Naive thymus-derived CD4-positive, alpha-beta T cell (primary cell): Measurements from ENCODE around the gene KDR. TPM values are rescaled to one million over a fixed set of nuclear protein-coding genes. Genes with fewer than 3 reads are reported as not detected.

Experiments used
- ATAC-seq: fragments of 150-1000 bp; cut with Tn5 transposase; 2 replicates; pipeline ENCODE4 v1.10.0; 2021; ENCODE audit warnings: mild to moderate bottlenecking, moderate library complexity
- CTCF ChIA-PET: fragments of 350-600 bp; sonication (Branson Sonifier 250); formaldehyde crosslinking; loops from one replicate; lab custom pipeline; 2021; ENCODE audit warnings: antibody characterized with exemption; lab: Charles Lee
- POLR2A ChIA-PET: fragments of 350-600 bp; sonication (Branson Sonifier 250); formaldehyde crosslinking; loops from one replicate; lab custom pipeline; 2021; ENCODE audit warnings: antibody characterized with exemption, inconsistent platforms; lab: Charles Lee
- DNase-seq, 9 donors: peaks; one replicate each; pipeline versions ENCODE4 v3.0.0 to v3.0.0-alpha.2; 2020 to 2022; ENCODE audit warnings: mixed read lengths in 1 of 9
- H3K27ac ChIP-seq: one replicate; pipeline ENCODE4 v1.7.0; 2013; ENCODE audit warnings: mild to moderate bottlenecking, low read depth, low read length, moderate library complexity
- H3K27me3 ChIP-seq, 2 donors: one replicate each; pipeline ENCODE4 v1.7.0; 2013; ENCODE audit warnings: low read length in 2 of 2, mild to moderate bottlenecking in 2 of 2, moderate library complexity in 2 of 2; ENCODE audit not compliant: control insufficient read depth in 2 of 2, insufficient read depth in 2 of 2
- H3K36me3 ChIP-seq, 3 experiments: 1 replicate in 2 of 3; 2 replicates in 1 of 3; pipeline ENCODE4 v1.7.0; 2013; ENCODE audit warnings: low read length in 3 of 3, mild to moderate bottlenecking in 3 of 3, moderate library complexity in 1 of 3; ENCODE audit not compliant: insufficient read depth in 3 of 3, control insufficient read depth in 2 of 3
- H3K4me1 ChIP-seq, 2 donors: one replicate each; pipeline ENCODE4 v1.7.0; 2013; ENCODE audit warnings: low read length in 2 of 2, mild to moderate bottlenecking in 2 of 2, moderate library complexity in 1 of 2; ENCODE audit not compliant: control insufficient read depth in 2 of 2, insufficient read depth in 2 of 2
- H3K4me3 ChIP-seq: 2 replicates; pipeline ENCODE4 v1.7.0; 2013; ENCODE audit warnings: mild to moderate bottlenecking, low read length
- H3K9me3 ChIP-seq, 3 experiments: 1 replicate in 2 of 3; 2 replicates in 1 of 3; pipeline ENCODE4 v1.7.0; 2013; ENCODE audit warnings: low read length in 3 of 3; ENCODE audit not compliant: control insufficient read depth in 2 of 3
- H3K27ac Mint-ChIP-seq, 9 donors: one replicate each; pipeline ENCODE4 v1.8.0; 2020 to 2022; ENCODE audit warnings: mixed read lengths in 9 of 9, mild to moderate bottlenecking in 8 of 9, moderate library complexity in 5 of 9, inconsistent platforms in 2 of 9
- H3K27me3 Mint-ChIP-seq, 5 donors: one replicate each; pipeline ENCODE4 v1.8.0; 2021 to 2022; ENCODE audit warnings: mixed read lengths in 5 of 5, mild to moderate bottlenecking in 1 of 5
- H3K36me3 Mint-ChIP-seq, 5 donors: one replicate each; pipeline ENCODE4 v1.8.0; 2020 to 2022; ENCODE audit warnings: mixed read lengths in 5 of 5, mild to moderate bottlenecking in 3 of 5, inconsistent platforms in 1 of 5
- H3K4me1 Mint-ChIP-seq, 7 donors: one replicate each; pipeline ENCODE4 v1.8.0; 2020 to 2022; ENCODE audit warnings: mixed read lengths in 7 of 7, mild to moderate bottlenecking in 3 of 7, inconsistent platforms in 1 of 7
- H3K4me3 Mint-ChIP-seq, 10 donors: one replicate each; pipeline ENCODE4 v1.8.0; 2020 to 2022; ENCODE audit warnings: mild to moderate bottlenecking in 10 of 10, mixed read lengths in 10 of 10, moderate library complexity in 6 of 10, inconsistent platforms in 2 of 10
- H3K9me3 Mint-ChIP-seq, 11 donors: one replicate each; pipeline ENCODE4 v1.8.0; 2020 to 2022; ENCODE audit warnings: mixed read lengths in 11 of 11, mild to moderate bottlenecking in 4 of 11, inconsistent platforms in 1 of 11, moderate library complexity in 1 of 11
- intact Hi-C, 2 donors: fragments of 100-400 bp; cut with micrococcal nuclease; formaldehyde crosslinking; loops; one replicate each; pipeline ENCODE4 v1.15.1; 2023
- polyA plus RNA-seq, 2 donors: library from polyadenylated mRNA; unstranded; fragments of 300-500 nt; fragmentation: Illumina TruSeq; gene quantifications; one replicate each; pipeline ENCODE4 v1.2.3, GENCODE V29; 2021
- total RNA-seq, 6 experiments: library from RNA in 5 of 6; stranded (reverse) in 5 of 6; gene quantifications; 1 replicate in 5 of 6; 2 replicates in 1 of 6; pipeline ENCODE4 v1.2.3 and lab custom pipeline; 2021 to 2026

KDR gene
- total and polyA plus RNA-seq, 7 experiments from 2014 or later = not detected

- ATAC-seq (no peak), DNase-seq (no peak)
- Mint-ChIP-seq H3K4me3 (no peak overlapping the region), H3K36me3 (no peaks in the 10 kb centered on the region), H3K27ac (no peak overlapping the region), H3K27me3 (peaks cover 0 to 28% (median 11%) of the 10 kb centered on the region in 5 donors), H3K9me3 (peaks cover 0 to 2% (median 0%) of the 10 kb centered on the region in 11 donors), H3K4me1 (no peaks in the 10 kb centered on the region)
- Histone ChIP-seq H3K27ac (no peak overlapping the region), H3K36me3 (no peaks in the 10 kb centered on the region), H3K9me3 (no peaks in the 10 kb centered on the region), H3K4me3 (no peak overlapping the region), H3K4me1 (no peaks in the 10 kb centered on the region), H3K27me3 (no peaks in the 10 kb centered on the region)
- intact Hi-C loops = no loop called here
- CTCF ChIA-PET = interaction anchor here (1.2 kb wide), 1 partner anchor 10 kb away, joined by 3 read pairs; no protein-coding TSS in a partner anchor
- POLR2A ChIA-PET = no interaction called here
Observed at GRCh38 chr4:55087009-55087912, 38.1 kb downstream of the KDR start.

- Mint-ChIP-seq H3K27ac (no peak overlapping the region), H3K27me3 (peaks cover 0 to 30% (median 11%) of the 10 kb centered on the region in 5 donors), H3K4me3 (no peak overlapping the region), H3K9me3 (no peaks in the 10 kb centered on the region), H3K36me3 (no peaks in the 10 kb centered on the region), H3K4me1 (no peaks in the 10 kb centered on the region)
- intact Hi-C loops = no loop called here
- ChIA-PET CTCF (no interaction called here), POLR2A (no interaction called here)
- Histone ChIP-seq H3K4me1 (no peaks in the 10 kb centered on the region), H3K27me3 (no peaks in the 10 kb centered on the region), H3K4me3 (no peak overlapping the region), H3K27ac (no peak overlapping the region), H3K9me3 (no peaks in the 10 kb centered on the region), H3K36me3 (no peaks in the 10 kb centered on the region)
- DNase-seq (no peak), ATAC-seq (no peak)
Observed at GRCh38 chr4:55086578-55086977, 38.8 kb downstream of the KDR start.

- Mint-ChIP-seq H3K9me3 (peaks cover 0 to 3% (median 0%) of the 10 kb centered on the region in 11 donors), H3K4me1 (no peaks in the 10 kb centered on the region), H3K4me3 (no peak overlapping the region), H3K27ac (no peak overlapping the region), H3K36me3 (no peaks in the 10 kb centered on the region), H3K27me3 (peaks cover 0 to 42% (median 18%) of the 10 kb centered on the region in 5 donors)
- ATAC-seq (no peak), DNase-seq (no peak)
- no peak overlapping the region for H3K27ac ChIP-seq
- no peaks in the 10 kb centered on the region for H3K36me3 ChIP-seq
- H3K4me1 ChIP-seq = no peaks in the 10 kb centered on the region
- intact Hi-C loops = no loop called here
- POLR2A ChIA-PET = no interaction called here
- CTCF ChIA-PET = no interaction called here
- H3K9me3 ChIP-seq = no peaks in the 10 kb centered on the region
- no peaks in the 10 kb centered on the region for H3K27me3 ChIP-seq
- H3K4me3 ChIP-seq = no peak overlapping the region
Observed at GRCh38 chr4:55083735-55084134, 41.7 kb downstream of the KDR start.

GRCh38 chr4:55082756-55083155 lies 42.6 kb downstream of the KDR start:
- Histone ChIP-seq H3K9me3 (no peaks in the 10 kb centered on the region), H3K36me3 (no peaks in the 10 kb centered on the region), H3K4me1 (no peaks in the 10 kb centered on the region), H3K4me3 (no peak overlapping the region), H3K27me3 (no peaks in the 10 kb centered on the region), H3K27ac (no peak overlapping the region)
- no peak for DNase-seq
- no peaks in the 10 kb centered on the region for H3K4me1 Mint-ChIP-seq
- H3K4me3 Mint-ChIP-seq = no peak overlapping the region
- no peak overlapping the region for H3K27ac Mint-ChIP-seq
- peaks cover 0 to 3% (median 0%) of the 10 kb centered on the region in 11 donors for H3K9me3 Mint-ChIP-seq
- H3K27me3 Mint-ChIP-seq = peaks cover 0 to 42% (median 18%) of the 10 kb centered on the region in 5 donors
- ATAC-seq = no peak
- intact Hi-C loops = no loop called here
- CTCF ChIA-PET = no interaction called here
- H3K36me3 Mint-ChIP-seq = no peaks in the 10 kb centered on the region
- POLR2A ChIA-PET = no interaction called here

GRCh38 chr4:55080174-55080865 lies 45.1 kb downstream of the KDR start:
- ChIA-PET POLR2A (no interaction called here), CTCF (no interaction called here)
- H3K4me3 ChIP-seq = no peak overlapping the region
- no peaks in the 10 kb centered on the region for H3K9me3 ChIP-seq
- Mint-ChIP-seq H3K9me3 (peaks cover 0 to 4% (median 0%) of the 10 kb centered on the region in 11 donors), H3K27me3 (peaks cover 0 to 46% (median 15%) of the 10 kb centered on the region in 5 donors), H3K27ac (no peak overlapping the region), H3K4me1 (peaks cover 0 to 9% (median 0%) of the 10 kb centered on the region in 7 donors), H3K36me3 (no peaks in the 10 kb centered on the region), H3K4me3 (no peak overlapping the region)
- no peaks in the 10 kb centered on the region for H3K4me1 ChIP-seq
- no peak overlapping the region for H3K27ac ChIP-seq
- ATAC-seq (no peak), DNase-seq (no peak)
- intact Hi-C loops = no loop called here
- no peaks in the 10 kb centered on the region for H3K36me3 ChIP-seq
- H3K27me3 ChIP-seq = no peaks in the 10 kb centered on the region

- DNase-seq = no peak
- Mint-ChIP-seq H3K4me1 (peaks cover 0 to 9% (median 0%) of the 10 kb centered on the region in 7 donors), H3K4me3 (no peak overlapping the region), H3K36me3 (no peaks in the 10 kb centered on the region), H3K27me3 (peaks cover 0 to 44% (median 15%) of the 10 kb centered on the region in 5 donors), H3K27ac (no peak overlapping the region), H3K9me3 (peaks cover 0 to 4% (median 0%) of the 10 kb centered on the region in 11 donors)
- H3K4me3 ChIP-seq = no peak overlapping the region
- H3K27me3 ChIP-seq = no peaks in the 10 kb centered on the region
- no peaks in the 10 kb centered on the region for H3K9me3 ChIP-seq
- H3K4me1 ChIP-seq = no peaks in the 10 kb centered on the region
- no peak overlapping the region for H3K27ac ChIP-seq
- POLR2A ChIA-PET = no interaction called here
- no peaks in the 10 kb centered on the region for H3K36me3 ChIP-seq
- intact Hi-C loops = no loop called here
- CTCF ChIA-PET = no interaction called here
- ATAC-seq = no peak
Observed at GRCh38 chr4:55079451-55080173, 45.8 kb downstream of the KDR start.
